ENCODE results near the gene KRTAP5-5.
A peak's percentile ranks its signal among the peaks of the same experiment; 100 is the strongest.
"Not testable (repeated sequence)": the region's sequence is repeated elsewhere in the genome, so short reads cannot be mapped to it uniquely, and the experiment has no call there.

Gene KRTAP5-5

GRCh38 chr11:1607901-1608300 lies 21.7 kb upstream of the KRTAP5-5 start:
- DNase-seq = not testable (repeated sequence)

DNA sequence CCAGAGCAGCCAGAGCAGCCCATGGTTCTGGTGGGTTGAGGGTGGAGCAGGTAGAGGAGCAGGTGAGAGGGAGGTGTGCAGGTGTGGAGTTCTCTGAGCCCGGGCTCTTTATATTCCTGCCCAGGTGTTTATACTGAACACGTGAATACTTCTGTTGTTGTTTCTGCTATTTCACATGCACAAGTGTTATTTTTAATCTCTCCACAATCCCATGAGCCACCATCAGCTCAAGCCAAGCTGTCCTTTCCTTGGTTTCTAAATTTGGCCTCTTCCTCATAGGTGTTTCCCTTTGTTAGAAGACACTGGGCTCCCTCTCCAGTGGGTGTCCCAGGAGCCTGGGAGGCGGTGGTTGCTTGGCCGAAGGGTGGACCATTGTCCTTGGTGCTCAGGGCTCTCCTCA lies 21.2 kb upstream of the KRTAP5-5 start, which contains the start of gene KRTAP5-3:
KRTAP5-3 (minus strand) TSS at position 101 of the 400 bp plus-strand sequence; CDS start at position 23, 78 bp downstream.
- no peak for DNase-seq

- no peak for DNase-seq
Observed at GRCh38 chr11:1618231-1618630, 11.3 kb upstream of the KRTAP5-5 start.

DNA sequence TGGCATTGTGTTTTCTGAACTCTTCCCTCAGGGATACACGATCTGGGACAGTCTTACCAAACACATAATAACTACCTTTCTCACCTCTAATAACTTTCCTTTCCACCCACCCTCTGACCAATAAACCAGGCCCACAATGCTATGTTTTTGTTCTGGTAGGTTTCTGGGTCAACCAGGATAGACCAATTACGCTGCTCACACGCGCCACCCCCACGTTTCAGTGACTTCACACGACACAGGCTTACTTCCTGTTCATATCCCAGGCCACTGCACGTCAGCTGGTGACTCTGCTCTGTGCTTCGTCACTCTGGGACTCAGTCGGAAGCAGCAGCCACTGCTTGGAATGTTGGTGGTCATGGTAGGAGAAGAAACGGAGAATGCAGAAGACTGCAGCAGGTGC lies 10.1 kb upstream of the KRTAP5-5 start:
- peak in 1 of 2 experiments; percentile 16 for DNase-seq

DNA sequence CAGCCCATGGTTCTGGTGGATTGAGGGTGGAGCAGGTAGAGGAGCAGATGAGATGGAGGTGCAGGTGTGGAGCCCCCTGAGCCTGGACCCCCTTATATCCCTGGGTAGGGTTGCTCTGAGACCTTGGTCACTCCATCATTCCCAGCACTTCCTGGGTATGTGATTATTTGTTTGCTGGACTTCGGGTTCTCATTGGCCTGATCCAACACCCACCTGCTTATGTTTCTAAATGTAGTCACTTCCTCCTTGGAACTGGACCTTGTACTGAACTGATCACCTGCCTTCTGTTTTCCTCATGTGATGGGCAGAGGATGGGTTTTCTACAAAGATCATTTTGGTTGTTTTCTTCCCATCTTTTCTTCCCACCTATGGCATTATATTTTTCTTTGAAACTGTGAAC lies 7.5 kb upstream of the KRTAP5-5 start, which contains the start of gene KRTAP5-4:
KRTAP5-4 (minus strand) TSS at position 53 of the 400 bp plus-strand sequence; CDS start at position 8, 45 bp downstream.
- DNase-seq = no peak

DNA sequence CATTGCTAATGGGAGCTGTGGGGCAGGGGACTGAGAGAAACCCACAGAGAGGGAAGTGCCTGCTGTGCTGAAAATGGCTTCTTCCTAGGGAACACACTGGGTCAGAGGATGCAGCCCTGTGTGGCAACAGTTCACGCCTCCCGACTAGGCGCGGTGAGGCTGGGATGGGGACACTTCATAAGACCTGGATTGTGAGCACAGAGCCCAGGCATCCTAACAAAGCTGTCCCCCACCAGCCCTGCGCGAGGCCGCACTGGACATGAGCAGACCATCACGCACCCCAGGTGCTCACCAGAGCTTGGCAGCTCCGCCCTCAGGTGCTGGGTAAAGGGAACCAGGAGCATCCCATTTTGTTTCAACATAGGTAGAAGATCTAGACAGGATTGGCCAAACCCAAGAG lies 5.9 kb upstream of the KRTAP5-5 start:
- no peak for DNase-seq

DNA sequence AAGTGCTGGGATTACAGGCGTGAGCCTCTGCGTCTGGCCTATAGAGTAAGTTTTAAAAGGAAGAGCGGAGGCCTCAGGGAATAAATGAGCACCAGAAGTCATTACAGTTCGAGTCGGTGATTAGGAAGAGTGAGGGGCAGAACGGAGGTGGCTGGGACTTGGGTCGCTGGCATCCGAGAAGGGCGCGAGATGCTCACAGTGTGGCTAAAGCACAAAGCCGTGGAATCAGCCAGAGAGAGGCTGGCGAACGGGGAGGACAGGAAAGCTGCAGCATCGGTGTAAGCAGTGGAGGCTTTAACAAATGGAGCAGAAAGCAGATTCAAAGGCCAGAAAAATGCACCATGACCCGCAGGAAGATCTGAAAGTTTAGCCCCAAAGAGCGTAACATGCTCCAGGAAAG lies 5.0 kb upstream of the KRTAP5-5 start:
- no peak for DNase-seq

DNA sequence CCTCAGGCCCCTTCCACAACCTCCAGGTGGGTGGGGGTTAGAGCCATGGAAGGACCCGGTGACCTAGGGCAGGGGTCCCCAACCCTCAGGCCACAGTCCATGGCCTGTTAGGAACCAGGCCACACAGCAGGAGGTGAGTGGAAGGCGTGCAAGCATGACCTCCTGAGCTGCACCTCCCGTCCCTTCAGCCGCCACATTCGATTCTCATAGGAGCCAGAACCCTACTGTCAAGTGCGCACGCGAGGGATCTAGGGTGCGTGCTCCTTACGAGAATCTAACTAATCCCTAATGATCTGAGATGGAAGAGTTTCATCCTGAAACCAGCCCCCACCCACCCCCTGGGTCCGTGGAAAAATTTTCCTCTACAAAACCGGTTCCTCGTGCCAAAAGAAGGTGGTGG lies 4.0 kb upstream of the KRTAP5-5 start:
- DNase-seq = no peak

DNA sequence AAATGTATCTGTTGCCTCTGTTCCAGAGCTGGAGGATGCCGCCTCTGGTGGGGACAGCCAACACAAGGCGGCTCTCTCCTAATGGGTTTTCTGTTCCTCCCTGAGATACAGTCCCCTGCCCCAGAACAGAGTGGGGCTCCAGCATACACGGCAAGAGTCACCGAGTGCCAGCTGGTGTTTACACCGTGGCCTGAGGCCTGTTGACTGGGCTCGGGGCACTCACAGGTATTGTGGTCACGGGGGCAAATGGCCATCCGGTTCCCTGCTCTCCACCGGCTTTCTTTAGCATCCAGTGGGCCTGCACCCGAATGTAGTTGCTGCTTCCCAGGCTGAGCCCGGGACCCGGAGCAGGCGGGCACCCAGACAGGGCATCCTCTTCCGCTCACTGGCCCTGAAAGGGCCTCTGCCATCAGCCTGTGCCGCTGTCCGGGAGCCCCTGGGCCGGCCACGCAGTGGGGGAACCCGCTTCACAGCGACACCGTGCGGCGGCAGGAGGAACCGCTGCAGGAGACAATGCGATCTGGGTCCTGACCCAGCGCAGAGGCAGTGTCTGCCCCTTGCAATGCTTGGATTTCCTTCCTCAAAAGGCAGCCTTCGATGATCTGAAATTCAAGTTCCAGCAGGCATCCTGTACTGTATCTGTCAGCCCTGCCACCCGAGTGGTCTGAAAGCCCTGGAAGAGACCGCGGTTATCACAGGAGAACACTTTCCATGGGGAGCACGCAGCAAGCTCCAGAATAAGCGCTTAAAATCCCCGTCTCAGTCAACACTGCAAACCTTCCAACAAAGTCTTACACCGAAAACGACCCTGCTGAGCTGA lies 859 bp upstream of the KRTAP5-5 start:
- DNase-seq = peak; percentile 30 to 60

GRCh38 chr11:1630271-1630670 lies 696 bp downstream of the KRTAP5-5 start:
- DNase-seq = no peak

DNA sequence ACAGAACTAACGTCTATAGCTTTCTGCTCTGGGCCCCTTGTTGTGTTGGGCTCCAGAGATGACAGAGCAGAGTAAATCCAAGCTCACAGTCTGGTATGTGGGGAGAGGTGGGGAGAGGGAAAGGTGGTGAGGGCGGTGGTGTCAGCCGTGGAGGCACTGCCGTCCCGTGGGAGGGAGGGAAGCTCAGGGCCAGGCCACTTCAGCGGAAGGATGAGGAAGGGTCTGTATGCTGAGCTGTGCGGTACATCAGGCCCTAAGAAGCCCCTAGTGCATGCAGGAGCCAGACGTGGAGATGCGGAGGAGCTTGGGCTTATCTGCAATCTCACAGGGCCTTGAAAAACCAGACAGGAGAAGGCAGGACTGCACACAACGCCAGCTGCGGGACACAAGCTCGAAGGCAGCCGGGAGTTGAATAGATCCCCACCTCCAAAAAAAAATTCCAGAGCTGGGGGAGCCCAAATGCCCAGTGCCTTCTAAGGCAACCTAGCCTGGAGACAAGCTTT lies 1.5 kb downstream of the KRTAP5-5 start:
- DNase-seq = no peak

- no peak for DNase-seq
Observed at GRCh38 chr11:1632053-1632714, 2.6 kb downstream of the KRTAP5-5 start.

DNA sequence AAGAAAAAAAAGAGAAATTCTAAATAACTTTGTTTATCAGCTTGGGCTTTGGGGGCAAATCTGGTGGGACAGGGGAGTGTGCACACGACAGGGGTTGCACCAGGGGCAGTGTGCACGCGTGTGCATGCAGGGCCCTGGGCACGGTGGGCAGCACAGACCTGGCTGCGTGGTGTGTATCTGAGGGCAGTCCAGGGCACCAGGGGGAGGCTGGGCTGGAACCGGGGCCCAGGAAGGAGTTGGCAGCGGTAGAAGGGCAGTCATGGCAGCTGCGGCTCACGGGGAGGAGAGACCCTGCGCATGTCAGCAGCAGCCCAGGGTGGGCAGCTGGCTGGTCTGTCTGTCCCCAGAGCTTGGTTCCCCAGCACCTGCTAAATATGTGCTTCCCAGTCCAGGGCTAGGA lies 4.3 kb downstream of the KRTAP5-5 start:
- DNase-seq = no peak

DNA sequence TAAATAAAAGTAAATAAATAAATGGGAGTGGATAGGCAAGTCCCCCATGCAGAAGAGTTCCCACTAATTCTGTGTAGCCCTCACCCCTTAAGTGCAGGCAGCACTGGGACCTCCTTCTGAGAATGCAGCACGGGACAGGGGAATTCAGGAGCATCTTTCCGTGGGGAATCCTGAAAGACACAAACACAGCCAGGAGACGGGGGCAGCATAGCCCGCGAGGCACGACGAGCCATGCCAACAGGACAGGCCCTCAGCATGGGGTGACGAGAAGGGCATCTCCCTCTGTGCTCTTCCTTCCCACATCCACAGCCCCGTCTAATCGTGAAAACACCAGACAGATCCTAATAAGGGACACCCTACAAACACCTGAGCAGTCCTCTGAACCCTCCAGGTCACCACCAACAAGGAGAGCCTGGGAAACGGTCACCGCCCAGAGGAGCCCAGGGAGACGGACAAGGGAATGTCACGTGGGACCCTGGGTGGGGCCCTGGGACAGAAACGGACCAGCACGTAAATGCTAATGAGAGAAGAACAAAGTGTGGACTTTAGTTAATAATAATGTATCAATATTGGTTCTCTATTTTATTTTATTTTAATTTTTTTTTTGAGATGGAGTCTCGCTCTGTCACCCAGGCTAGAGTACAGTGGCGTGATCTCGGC lies 6.8 kb downstream of the KRTAP5-5 start:
- DNase-seq = no peak

GRCh38 chr11:1637628-1638027 lies 8.1 kb downstream of the KRTAP5-5 start:
- DNase-seq = no peak

DNA sequence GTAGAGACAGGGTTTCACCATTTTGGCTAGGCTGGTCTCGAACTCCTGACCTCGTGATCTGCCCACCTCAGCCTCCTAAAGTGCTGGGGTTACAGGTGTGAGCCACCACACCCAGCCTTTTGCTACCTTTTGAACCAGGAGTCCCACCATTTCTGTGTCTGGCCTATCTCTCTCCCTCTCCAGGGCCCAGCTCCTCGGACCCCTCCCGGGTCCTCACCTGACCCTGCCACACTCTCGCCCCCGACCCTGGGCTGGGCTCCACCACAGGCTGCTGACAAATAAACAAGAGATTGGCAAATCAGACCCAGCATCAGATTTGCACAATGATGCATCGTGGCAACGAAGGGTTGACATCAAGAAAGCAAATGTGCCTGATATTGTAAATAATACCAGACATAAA lies 8.8 kb downstream of the KRTAP5-5 start:
- no peak for DNase-seq

DNA sequence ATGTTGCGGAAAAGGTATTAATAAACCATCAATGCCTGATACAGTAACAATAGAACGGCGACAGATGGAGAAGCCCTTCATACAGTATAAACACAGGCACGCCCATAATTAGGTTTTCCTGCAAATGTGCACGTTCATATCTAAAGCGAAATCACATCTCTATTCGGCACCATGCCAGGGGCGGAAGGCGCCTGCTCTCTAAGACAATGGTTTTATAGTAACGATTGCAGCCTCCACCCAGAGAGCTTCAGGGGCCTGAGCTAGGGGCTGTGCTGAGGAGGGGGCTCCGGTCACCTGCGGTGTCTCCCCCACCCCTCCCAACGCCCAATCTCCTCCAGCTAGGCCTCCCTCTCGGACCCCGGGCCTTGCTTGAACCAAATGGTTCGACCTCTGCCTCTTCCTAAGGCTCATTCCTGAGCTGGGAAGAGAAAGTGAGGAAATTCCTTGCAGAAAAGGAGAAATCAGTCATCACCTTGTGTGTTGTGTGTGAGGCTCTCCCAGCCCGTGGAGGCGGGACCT lies 9.6 kb downstream of the KRTAP5-5 start:
- DNase-seq = no peak

- DNase-seq = no peak
Observed at GRCh38 chr11:1639666-1640065, 10.1 kb downstream of the KRTAP5-5 start.

GRCh38 chr11:1640076-1640946 lies 10.7 kb downstream of the KRTAP5-5 start:
- peak in 1 of 2 experiments; percentile 38 for DNase-seq

DNA sequence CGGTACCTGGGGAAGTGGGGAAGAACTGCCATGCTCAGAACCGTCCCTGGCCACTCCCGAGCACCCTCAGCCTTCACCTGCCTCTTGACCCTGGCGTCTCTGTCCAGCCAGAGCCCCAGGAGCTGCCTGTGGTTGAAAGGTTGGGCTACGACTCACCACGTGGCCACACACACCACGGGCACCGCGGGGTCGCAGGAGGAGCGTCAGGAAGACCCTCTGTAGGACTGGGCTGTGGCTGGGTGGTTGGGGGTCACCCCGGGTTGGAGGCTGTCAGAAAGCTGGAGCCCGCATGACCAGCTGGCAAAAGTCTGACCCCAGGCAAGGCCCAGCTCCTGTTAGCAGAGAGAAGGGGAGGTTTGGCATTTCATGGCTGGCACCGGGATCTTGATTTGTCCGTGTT lies 11.5 kb downstream of the KRTAP5-5 start:
- no peak for DNase-seq

DNA sequence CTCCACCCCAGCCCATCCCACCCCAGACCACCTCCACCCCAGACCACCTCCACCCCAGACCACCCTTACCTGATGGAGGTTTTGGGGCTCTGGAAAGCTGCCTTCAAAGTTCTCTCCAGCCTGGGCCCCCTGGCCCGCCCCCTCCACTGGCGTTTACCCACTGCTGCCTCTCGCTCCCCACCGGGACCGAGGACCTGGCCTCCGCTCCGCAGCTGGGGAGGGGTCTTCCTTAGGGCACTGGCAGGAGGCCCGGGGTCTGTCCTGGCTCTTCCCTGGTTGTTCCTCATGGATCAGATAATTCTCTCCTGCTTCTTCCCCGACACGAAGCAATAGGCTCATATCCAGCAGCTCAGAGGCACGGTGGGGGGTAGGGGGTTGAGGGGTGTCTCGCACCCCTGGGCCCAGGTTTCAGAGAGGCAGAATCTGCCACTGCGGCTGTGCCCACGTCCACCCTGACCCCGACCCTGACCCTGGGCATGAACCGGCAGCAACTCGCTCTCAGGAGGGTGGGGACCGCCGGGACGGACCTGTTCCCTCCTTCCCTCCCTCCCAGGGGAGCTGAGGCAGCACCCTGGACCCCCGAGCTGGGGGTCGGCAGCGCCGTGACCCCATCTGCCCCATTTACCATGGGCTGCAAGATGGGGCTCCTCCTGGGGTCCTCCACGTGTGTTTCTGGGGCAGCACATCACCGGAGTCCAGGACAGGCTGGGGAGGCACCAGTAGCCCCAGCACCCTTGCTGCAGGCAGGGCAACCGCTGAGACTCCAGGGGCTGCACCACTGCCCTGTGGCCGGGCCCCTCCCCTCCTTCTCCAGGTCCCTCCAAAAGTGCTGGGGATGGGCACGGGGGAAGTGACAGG lies 12.9 kb downstream of the KRTAP5-5 start:
- DNase-seq = no peak

Measured in stimulated activated CD4-positive, alpha-beta T cell treated with anti-CD3 and anti-CD28 coated beads, Interleukin-4, amount 100 ng/mL, for 4 hours (primary cell).